ENCODE measurements around the gene GLUD2.

GLUD2 gene

DNA sequence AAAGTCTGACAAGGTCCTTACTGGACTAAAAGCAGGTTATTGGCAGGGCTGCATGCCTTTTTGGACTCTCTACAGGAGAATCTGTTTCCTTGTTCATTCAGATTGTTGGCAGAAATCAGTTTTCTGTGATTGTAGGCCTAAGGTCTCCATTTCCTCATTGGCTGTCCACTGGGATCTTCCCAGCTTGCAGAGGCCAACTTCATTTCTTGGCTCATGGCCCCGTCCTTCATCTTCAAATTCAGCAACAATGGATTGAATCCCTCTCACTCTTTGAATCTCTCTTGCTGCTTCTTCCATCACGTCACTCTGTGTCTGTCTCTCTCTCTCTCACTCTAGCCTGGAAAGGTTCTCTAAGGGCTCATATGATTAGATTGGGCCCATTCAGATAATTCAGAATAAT, 14.9 kb upstream of the GLUD2 start:
- Histone ChIP-seq H3K27me3 (ENCODE audit: insufficient read depth, poor library complexity, severe bottlenecking) (no peaks in the 10 kb centered on the region), H3K27ac (replicated peaks) (no peak overlapping the region)

DNA sequence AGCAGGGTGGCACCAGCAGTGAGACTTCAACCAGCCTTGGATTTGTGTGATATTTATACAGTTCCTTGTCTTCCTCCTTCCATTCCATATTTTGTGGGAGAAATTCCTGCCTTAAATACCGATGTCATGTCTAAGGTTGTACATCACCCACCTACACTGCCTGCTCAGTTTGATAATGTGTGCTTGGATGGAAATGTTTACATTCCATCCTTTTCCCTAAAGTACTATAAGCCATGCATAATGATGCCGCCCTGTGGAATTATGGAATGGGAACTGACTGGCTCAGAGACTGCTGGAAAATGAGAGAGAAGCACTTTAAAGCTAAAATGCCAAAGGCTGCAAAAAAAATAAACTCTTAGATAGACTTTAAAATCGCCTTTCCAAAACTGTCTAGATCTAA, 11.3 kb upstream of the GLUD2 start:
- H3K27ac ChIP-seq (replicated peaks): no peak overlapping the region
- no peak overlapping the region for H3K4me3 ChIP-seq (replicated peaks; ENCODE audit: insufficient read depth, low read length)
- no peak for DNase-seq (ENCODE audit: low read depth in 1 of 2, low spot score in 1 of 2)
- no peaks in the 10 kb centered on the region for H3K27me3 ChIP-seq (ENCODE audit: insufficient read depth, poor library complexity, severe bottlenecking)
- no peak for TF ChIP-seq SPI1 (IDR thresholded peaks at IDR 0.05; ENCODE audit: borderline replicate concordance, low read depth)
- TF ChIP-seq GABPA (IDR thresholded peaks at IDR 0.05; ENCODE audit: low read depth): no peak
- TF ChIP-seq POLR2AphosphoS5 (IDR thresholded peaks at IDR 0.05; ENCODE audit: low read depth): no peak
- TF ChIP-seq CTCF (IDR thresholded peaks at IDR 0.05; ENCODE audit: insufficient read depth, low read length): no peak
- TF ChIP-seq REST (IDR thresholded peaks at IDR 0.05; ENCODE audit: insufficient replicate concordance, low read depth): no peak

More for the DNA sequence above, 14.9 kb upstream of the GLUD2 start:
- DNase-seq (ENCODE audit: low read depth in 1 of 2, low spot score in 1 of 2): no peak
- TF ChIP-seq CTCF (IDR thresholded peaks at IDR 0.05; ENCODE audit: insufficient read depth, low read length): no peak
- TF ChIP-seq POLR2AphosphoS5 (IDR thresholded peaks at IDR 0.05; ENCODE audit: low read depth): no peak
- TF ChIP-seq GABPA (IDR thresholded peaks at IDR 0.05; ENCODE audit: low read depth): no peak
- TF ChIP-seq REST (IDR thresholded peaks at IDR 0.05; ENCODE audit: insufficient replicate concordance, low read depth): no peak
- TF ChIP-seq SPI1 (IDR thresholded peaks at IDR 0.05; ENCODE audit: borderline replicate concordance, low read depth): no peak
- H3K4me3 ChIP-seq (replicated peaks; ENCODE audit: insufficient read depth, low read length): no peak overlapping the region

DNA sequence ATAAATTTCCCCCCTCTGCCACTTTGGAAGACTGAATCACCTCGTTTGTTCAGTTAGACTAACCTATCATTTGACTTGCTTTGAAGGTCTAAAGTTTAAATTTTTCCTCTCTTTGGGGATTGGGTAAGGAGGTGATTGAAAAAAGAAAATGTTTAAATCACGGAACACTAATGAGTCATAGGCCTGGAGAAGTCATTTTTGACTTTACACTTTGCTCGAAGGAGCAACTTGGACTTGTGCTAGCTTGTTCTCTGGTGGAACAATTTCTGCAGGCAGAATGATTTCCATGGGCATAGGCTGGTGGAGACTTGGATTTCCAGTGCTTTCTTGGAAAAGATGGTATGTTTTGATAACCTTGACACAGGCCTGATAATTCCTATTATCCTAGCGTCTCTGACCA, 10.5 kb upstream of the GLUD2 start:
- DNase-seq (ENCODE audit: low read depth in 1 of 2, low spot score in 1 of 2): no peak
- TF ChIP-seq SPI1 (IDR thresholded peaks at IDR 0.05; ENCODE audit: borderline replicate concordance, low read depth): no peak
- TF ChIP-seq CTCF (IDR thresholded peaks at IDR 0.05; ENCODE audit: insufficient read depth, low read length): no peak
- no peak for TF ChIP-seq POLR2AphosphoS5 (IDR thresholded peaks at IDR 0.05; ENCODE audit: low read depth)
- no peak for TF ChIP-seq REST (IDR thresholded peaks at IDR 0.05; ENCODE audit: insufficient replicate concordance, low read depth)
- TF ChIP-seq GABPA (IDR thresholded peaks at IDR 0.05; ENCODE audit: low read depth): no peak
- H3K4me3 ChIP-seq (replicated peaks; ENCODE audit: insufficient read depth, low read length): no peak overlapping the region
- H3K27me3 ChIP-seq (ENCODE audit: insufficient read depth, poor library complexity, severe bottlenecking): no peaks in the 10 kb centered on the region
- H3K27ac ChIP-seq (replicated peaks): no peak overlapping the region

Measured in HL-60 (cell line).